Trophoblast cell (in vitro differentiated cells and primary cell): Measurements from ENCODE around the gene TMEM154.

Experiments
- DNase-seq, 2 donors: peaks; one replicate each; pipeline ENCODE4 v3.0.0-alpha.2; 2016
- H2AFZ ChIP-seq: 2 replicates; pipeline ENCODE4 v1.6.1; 2013; ENCODE audit warnings: low read length, moderate library complexity, mild to moderate bottlenecking; ENCODE audit not compliant: insufficient read depth, poor library complexity
- H2AK5ac ChIP-seq: 2 replicates; pipeline ENCODE4 v1.6.1; 2013; ENCODE audit warnings: mild to moderate bottlenecking, low read length
- H2BK120ac ChIP-seq: 2 replicates; pipeline ENCODE4 v1.6.1; 2013; ENCODE audit warnings: low read length, mild to moderate bottlenecking, moderate library complexity; ENCODE audit not compliant: insufficient read depth, poor library complexity
- H2BK12ac ChIP-seq: 2 replicates; pipeline ENCODE4 v1.6.1; 2013; ENCODE audit warnings: mild to moderate bottlenecking, low read length, moderate library complexity
- H2BK5ac ChIP-seq: 2 replicates; pipeline ENCODE4 v1.6.1; 2013; ENCODE audit warnings: low read length, low read depth, moderate library complexity, mild to moderate bottlenecking; ENCODE audit not compliant: poor library complexity
- H3K14ac ChIP-seq: 2 replicates; pipeline ENCODE4 v1.6.1; 2013; ENCODE audit warnings: mild to moderate bottlenecking, low read length
- H3K18ac ChIP-seq: 2 replicates; pipeline ENCODE4 v1.6.1; 2013; ENCODE audit warnings: mild to moderate bottlenecking, low read length
- H3K23ac ChIP-seq: 2 replicates; pipeline ENCODE4 v1.6.1; 2013; ENCODE audit warnings: low read length
- H3K27ac ChIP-seq: 2 replicates; pipeline ENCODE4 v1.5.1; 2013; ENCODE audit warnings: low read depth, mild to moderate bottlenecking, inconsistent platforms, low read length, moderate library complexity
- H3K27me3 ChIP-seq: 2 replicates; pipeline ENCODE4 v1.6.1; 2013; ENCODE audit warnings: inconsistent platforms, mild to moderate bottlenecking, low read length, moderate library complexity; ENCODE audit not compliant: insufficient read depth
- H3K36me3 ChIP-seq, 2 experiments: 1 replicate in 1 of 2; 2 replicates in 1 of 2; pipeline ENCODE4 v1.6.1; 2013; ENCODE audit warnings: low read length in 2 of 2, mild to moderate bottlenecking in 2 of 2, moderate library complexity in 1 of 2; ENCODE audit not compliant: insufficient read depth in 2 of 2, control insufficient read depth in 1 of 2
- H3K4ac ChIP-seq: 2 replicates; pipeline ENCODE4 v1.6.1; 2013; ENCODE audit warnings: low read depth, mild to moderate bottlenecking, low read length, moderate library complexity
- H3K4me1 ChIP-seq, 2 experiments: 1 replicate in 1 of 2; 2 replicates in 1 of 2; pipeline ENCODE4 v1.6.1; 2013; ENCODE audit warnings: low read length in 2 of 2, mild to moderate bottlenecking in 2 of 2, moderate library complexity in 1 of 2; ENCODE audit not compliant: insufficient read depth in 2 of 2, control insufficient read depth in 1 of 2
- H3K4me2 ChIP-seq: 2 replicates; pipeline ENCODE4 v1.6.1; 2013; ENCODE audit warnings: inconsistent platforms, mild to moderate bottlenecking, low read length, moderate library complexity
- H3K4me3 ChIP-seq: 2 replicates; pipeline ENCODE4 v1.5.1; 2013; ENCODE audit warnings: mild to moderate bottlenecking, low read depth, low read length, inconsistent platforms
- H3K79me1 ChIP-seq: one replicate; pipeline ENCODE4 v1.6.1; 2013; ENCODE audit warnings: low read length
- H3K79me2 ChIP-seq: 2 replicates; pipeline ENCODE4 v1.6.1; 2013; ENCODE audit warnings: low read length, mild to moderate bottlenecking; ENCODE audit not compliant: control insufficient read depth, insufficient read depth, poor library complexity
- H3K9ac ChIP-seq: 2 replicates; pipeline ENCODE4 v1.6.1; 2013; ENCODE audit warnings: mild to moderate bottlenecking, low read length
- H3K9me3 ChIP-seq: 2 replicates; pipeline ENCODE4 v1.6.1; 2013; ENCODE audit warnings: low read depth, mild to moderate bottlenecking, control low read depth, inconsistent platforms, low read length; ENCODE audit not compliant: insufficient read depth
- H4K12ac ChIP-seq: 2 replicates; pipeline ENCODE4 v1.6.1; 2013; ENCODE audit warnings: low read depth, mild to moderate bottlenecking, low read length, moderate library complexity
- H4K8ac ChIP-seq: 2 replicates; pipeline ENCODE4 v1.6.1; 2013; ENCODE audit warnings: low read depth, mild to moderate bottlenecking, low read length, moderate library complexity
- H4K91ac ChIP-seq: one replicate; pipeline ENCODE4 v1.6.1; 2013; ENCODE audit warnings: low read depth, mild to moderate bottlenecking, low read length, moderate library complexity
- WGBS: extraction: QIAGEN DNeasy Blood & Tissue Kit; methylation state at CpG from one replicate; pipeline ENCODE4 v1.1.7; 2013; ENCODE audit warnings: missing lambda C conversion rate; ENCODE audit not compliant: insufficient read length, insufficient coverage; ENCODE audit errors: extremely low coverage; 5-methylcytosine and 5-hydroxymethylcytosine counted together

TMEM154 gene

DNA sequence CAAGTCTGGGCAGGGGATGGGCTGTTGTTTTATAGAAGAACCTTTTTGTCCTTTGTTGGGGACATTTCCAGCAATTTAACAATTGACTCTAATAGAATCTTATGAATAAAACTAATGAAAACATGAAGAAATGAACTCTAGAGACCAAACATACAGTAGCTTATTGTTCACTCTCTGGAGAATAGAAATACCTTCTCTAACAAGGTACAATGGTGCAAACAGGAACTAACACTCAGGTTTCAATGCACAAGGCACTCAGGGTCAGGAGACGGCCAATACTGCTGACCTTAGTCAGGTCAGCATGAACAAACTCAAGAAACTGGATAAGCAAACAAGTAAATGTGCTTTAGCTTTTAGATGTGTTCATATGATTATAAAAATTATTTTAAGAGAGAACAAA lies 104.3 kb downstream of the TMEM154 start:
- Histone ChIP-seq H2BK12ac (no peak overlapping the region), H3K4me2 (no peak overlapping the region), H3K18ac (no peak overlapping the region), H3K36me3 (no peaks in the 10 kb centered on the region), H3K27me3 (no peaks in the 10 kb centered on the region), H2AK5ac (no peak overlapping the region), H3K79me1 (peaks cover 4% of the 10 kb centered on the region), H3K9ac (no peak overlapping the region), H2BK5ac (no peak overlapping the region), H3K14ac (no peak overlapping the region), H3K9me3 (no peaks in the 10 kb centered on the region), H3K27ac (no peak overlapping the region), H3K4ac (no peak overlapping the region), H2BK120ac (no peak overlapping the region), H3K4me3 (no peak overlapping the region), H3K23ac (no peak overlapping the region), H3K4me1 (no peaks in the 10 kb centered on the region), H2AFZ (no peak overlapping the region), H4K8ac (no peak overlapping the region), H3K79me2 (no peaks in the 10 kb centered on the region), H4K12ac (no peak overlapping the region), H4K91ac (no peak overlapping the region)
- DNase-seq = no peak
- WGBS = no CpG with 5 or more reads among the region's 1 CpG

DNA sequence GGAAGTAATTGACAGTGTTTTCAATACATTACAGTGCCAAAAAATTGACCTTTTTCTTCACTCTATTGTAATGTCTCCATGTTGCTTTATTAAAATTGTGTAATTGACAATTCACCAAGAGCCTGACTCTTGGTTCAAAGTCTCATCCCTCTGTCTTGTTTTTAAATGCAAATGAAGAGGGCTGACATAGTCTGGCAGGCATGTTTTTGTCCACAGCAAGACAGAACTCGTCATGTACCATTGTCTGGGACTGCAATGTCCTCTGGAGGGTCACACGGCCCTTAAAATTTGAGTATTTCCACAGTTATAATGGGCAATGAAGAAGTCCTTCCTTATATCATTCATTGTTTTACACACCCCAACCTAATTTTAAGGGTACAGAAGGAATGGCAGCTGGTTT lies 105.9 kb downstream of the TMEM154 start:
- no peaks in the 10 kb centered on the region for H3K27me3 ChIP-seq
- no peak overlapping the region for H4K12ac ChIP-seq
- H3K79me2 ChIP-seq = no peaks in the 10 kb centered on the region
- peaks cover 4% of the 10 kb centered on the region for H3K79me1 ChIP-seq
- H3K4ac ChIP-seq = no peak overlapping the region
- H2BK12ac ChIP-seq = no peak overlapping the region
- H3K27ac ChIP-seq = no peak overlapping the region
- no peaks in the 10 kb centered on the region for H3K9me3 ChIP-seq
- no peaks in the 10 kb centered on the region for H3K36me3 ChIP-seq
- no peak overlapping the region for H2AFZ ChIP-seq
- H3K14ac ChIP-seq = no peak overlapping the region
- H2BK120ac ChIP-seq = no peak overlapping the region
- no CpG with 5 or more reads among the region's 2 CpGs for WGBS
- H3K18ac ChIP-seq = no peak overlapping the region
- no peak overlapping the region for H3K4me3 ChIP-seq
- no peak for DNase-seq
- H3K4me2 ChIP-seq = no peak overlapping the region
- H3K4me1 ChIP-seq = no peaks in the 10 kb centered on the region
- H3K9ac ChIP-seq = no peak overlapping the region
- H2AK5ac ChIP-seq = no peak overlapping the region
- H4K8ac ChIP-seq = no peak overlapping the region
- no peak overlapping the region for H2BK5ac ChIP-seq
- H3K23ac ChIP-seq = no peak overlapping the region
- H4K91ac ChIP-seq = no peak overlapping the region

DNA sequence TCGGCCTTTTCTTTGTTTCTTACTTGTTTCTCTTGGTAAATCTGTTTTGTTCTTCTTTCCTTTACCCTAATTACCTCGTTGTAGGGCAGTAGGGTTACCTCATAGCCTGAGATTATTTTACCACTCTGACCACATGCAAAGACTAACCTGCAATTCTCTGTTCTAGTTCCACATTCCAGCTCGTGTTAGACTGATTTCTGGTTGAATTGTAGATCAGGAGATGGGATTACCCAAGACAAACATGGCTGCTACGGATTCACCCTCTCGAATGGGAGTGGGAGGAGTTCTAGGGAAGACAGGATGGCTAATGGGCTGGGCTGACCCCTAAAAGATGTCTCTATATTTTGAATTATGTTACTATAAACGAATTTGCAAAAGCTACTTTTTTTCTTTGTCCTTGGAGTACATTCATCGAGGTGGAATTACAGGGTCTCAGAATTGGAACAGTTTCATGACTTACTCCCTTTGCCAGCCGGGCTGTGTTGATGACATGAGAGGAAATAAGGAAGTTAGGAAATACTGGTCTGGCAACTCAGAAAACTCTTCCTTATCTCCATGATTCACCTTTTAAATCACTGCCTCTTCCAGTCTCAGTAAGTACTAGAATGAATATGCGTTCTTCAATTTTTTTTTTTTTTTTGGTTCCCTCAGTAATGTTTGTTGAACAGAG lies 107.2 kb downstream of the TMEM154 start:
- Histone ChIP-seq H2AK5ac (no peak overlapping the region), H3K18ac (no peak overlapping the region), H4K91ac (no peak overlapping the region), H3K9me3 (no peaks in the 10 kb centered on the region), H3K4me3 (no peak overlapping the region), H3K27ac (peak overlapping the region; percentile 24), H3K36me3 (no peaks in the 10 kb centered on the region), H2AFZ (no peak overlapping the region), H3K9ac (no peak overlapping the region), H2BK120ac (peak overlapping the region; percentile 76), H3K14ac (no peak overlapping the region), H4K8ac (peak overlapping the region; percentile 85), H3K4me1 (no peaks in the 10 kb centered on the region), H3K23ac (no peak overlapping the region), H2BK12ac (no peak overlapping the region), H2BK5ac (peak overlapping the region; percentile 46), H3K4me2 (peak overlapping the region; percentile 13), H4K12ac (peak overlapping the region; percentile 44), H3K79me1 (peaks cover 4% of the 10 kb centered on the region), H3K27me3 (no peaks in the 10 kb centered on the region), H3K79me2 (no peaks in the 10 kb centered on the region), H3K4ac (peak overlapping the region; percentile 79)
- WGBS = no CpG with 5 or more reads among the region's 9 CpGs
- DNase-seq = peak; percentile 74 to 89

DNA sequence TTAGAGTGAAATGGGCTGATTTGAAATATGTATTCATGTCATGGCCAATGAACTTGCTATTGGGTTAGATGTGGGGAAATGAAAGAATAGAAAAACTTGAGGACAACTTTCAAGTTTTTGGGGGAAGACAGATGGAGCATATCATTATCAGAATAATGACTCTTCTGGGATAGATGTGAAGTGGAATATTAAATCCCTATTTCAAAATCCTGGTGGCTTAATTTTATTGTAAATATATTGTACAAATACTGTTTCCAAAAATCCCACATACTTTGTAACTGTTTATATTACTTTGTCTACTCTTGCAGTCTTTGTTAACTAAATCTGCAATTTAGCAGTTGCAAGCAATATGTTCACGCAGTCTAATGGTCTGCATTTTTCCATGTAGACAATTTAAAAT lies 108.0 kb downstream of the TMEM154 start:
- Histone ChIP-seq H3K4me1 (no peaks in the 10 kb centered on the region), H3K79me1 (peaks cover 4% of the 10 kb centered on the region), H3K9me3 (no peaks in the 10 kb centered on the region), H3K23ac (no peak overlapping the region), H3K27me3 (no peaks in the 10 kb centered on the region), H3K36me3 (no peaks in the 10 kb centered on the region), H3K4me2 (no peak overlapping the region), H2BK120ac (no peak overlapping the region), H4K91ac (no peak overlapping the region), H2BK12ac (no peak overlapping the region), H3K14ac (no peak overlapping the region), H4K8ac (no peak overlapping the region), H2AK5ac (no peak overlapping the region), H2AFZ (no peak overlapping the region), H3K27ac (no peak overlapping the region), H3K9ac (no peak overlapping the region), H3K4ac (no peak overlapping the region), H2BK5ac (no peak overlapping the region), H3K4me3 (no peak overlapping the region), H4K12ac (no peak overlapping the region), H3K18ac (no peak overlapping the region), H3K79me2 (no peaks in the 10 kb centered on the region)
- no CpG with 5 or more reads among the region's 1 CpG for WGBS
- DNase-seq = no peak
